Activated CD4-positive, alpha-beta T cell treated with anti-CD3 and anti-CD28 coated beads, Interleukin-2, amount 10 ng/mL, durations not matched to agents 7 days and 5 days (primary cell): Measurements from ENCODE around the gene TRMT44. TPM values are rescaled to one million over a fixed set of nuclear protein-coding genes. Genes with fewer than 3 reads are reported as not detected.

ENCODE experiments used
- CTCF ChIA-PET: fragments of 350-600 bp; sonication (Branson Sonifier 250); formaldehyde crosslinking; loops from one replicate; lab custom pipeline; 2021; ENCODE audit warnings: antibody characterized with exemption; lab: Charles Lee
- POLR2A ChIA-PET: fragments of 350-600 bp; sonication (Branson Sonifier 250); formaldehyde crosslinking; loops from one replicate; lab custom pipeline; 2021; ENCODE audit warnings: antibody characterized with exemption; lab: Charles Lee
- DNase-seq: peaks from one replicate; pipeline ENCODE4 v3.0.0-alpha.2; 2020
- H3K27ac Mint-ChIP-seq: one replicate; pipeline ENCODE4 v1.8.0; 2021; ENCODE audit warnings: mild to moderate bottlenecking, moderate library complexity, mixed read lengths
- H3K27me3 Mint-ChIP-seq: one replicate; pipeline ENCODE4 v1.8.0; 2021; ENCODE audit warnings: mixed read lengths
- H3K36me3 Mint-ChIP-seq: one replicate; pipeline ENCODE4 v1.8.0; 2021; ENCODE audit warnings: low read depth, mixed read lengths
- H3K4me1 Mint-ChIP-seq: one replicate; pipeline ENCODE4 v1.8.0; 2021; ENCODE audit warnings: mixed read lengths
- H3K4me3 Mint-ChIP-seq: one replicate; pipeline ENCODE4 v1.8.0; 2021; ENCODE audit warnings: mild to moderate bottlenecking, moderate library complexity, mixed read lengths
- H3K9me3 Mint-ChIP-seq: one replicate; pipeline ENCODE4 v1.8.0; 2021; ENCODE audit warnings: mixed read lengths
- total RNA-seq, 2 experiments: library from RNA; stranded (reverse); gene quantifications; one replicate each; pipeline ENCODE4 v1.2.3, GENCODE V29; 2021

TRMT44 gene
- total RNA-seq, 2 experiments from 2014 or later, result 17.5 to 21.4 TPM

DNA sequence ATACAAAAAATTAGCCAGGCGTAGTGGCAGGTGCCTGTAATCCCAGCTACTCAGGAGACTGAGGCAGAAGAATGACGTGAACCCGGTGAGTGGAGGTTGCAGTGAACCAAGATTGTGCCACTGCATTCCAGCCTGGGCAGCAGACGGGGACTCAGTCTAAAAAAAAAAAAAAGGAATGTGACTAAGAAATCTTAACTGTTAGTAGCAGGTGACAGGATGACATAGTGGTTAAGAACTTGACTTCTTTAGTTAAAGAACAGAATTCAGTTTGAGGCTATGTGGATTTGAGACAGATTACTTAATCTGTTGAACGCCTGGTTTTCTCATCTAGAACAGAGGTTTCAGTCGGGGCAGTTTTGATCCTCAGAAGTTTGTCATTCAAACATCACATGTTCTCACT, 3.2 kb downstream of the TRMT44 start:
- peaks cover 7% of the 10 kb centered on the region for H3K9me3 Mint-ChIP-seq
- no peaks in the 10 kb centered on the region for H3K27me3 Mint-ChIP-seq
- peaks cover 9% of the 10 kb centered on the region for H3K36me3 Mint-ChIP-seq
- peaks cover 53% of the 10 kb centered on the region for H3K4me1 Mint-ChIP-seq
- no peak overlapping the region for H3K4me3 Mint-ChIP-seq
- ChIA-PET CTCF (interaction anchor here (0.6 kb wide), 1 partner anchor 1632 kb away, joined by 3 read pairs; no protein-coding TSS in a partner anchor), POLR2A (no interaction called here)
- H3K27ac Mint-ChIP-seq, result no peak overlapping the region
- no peak for DNase-seq

DNA sequence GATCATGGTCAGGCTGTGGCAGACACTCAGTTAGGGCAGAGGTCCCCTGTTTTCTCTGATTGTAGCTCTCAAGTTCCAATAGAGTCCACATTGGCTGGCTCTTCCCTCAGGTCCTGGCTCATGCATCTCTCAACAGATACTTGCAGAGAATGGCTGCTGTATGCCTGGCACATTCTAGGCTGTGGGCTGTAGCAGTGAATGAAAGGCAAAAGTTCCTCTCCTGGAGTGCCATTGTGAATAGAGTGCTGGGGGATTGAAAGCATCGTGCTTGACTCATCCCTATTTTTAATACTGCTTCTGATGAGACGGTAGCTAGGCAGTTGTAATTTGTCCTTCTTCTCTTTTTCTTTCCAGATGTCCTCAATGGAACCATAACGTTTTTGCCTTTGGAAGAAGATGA, 5.5 kb downstream of the TRMT44 start:
- DNase-seq, result no peak
- H3K4me3 Mint-ChIP-seq, result no peak overlapping the region
- POLR2A ChIA-PET, result no interaction called here

DNA sequence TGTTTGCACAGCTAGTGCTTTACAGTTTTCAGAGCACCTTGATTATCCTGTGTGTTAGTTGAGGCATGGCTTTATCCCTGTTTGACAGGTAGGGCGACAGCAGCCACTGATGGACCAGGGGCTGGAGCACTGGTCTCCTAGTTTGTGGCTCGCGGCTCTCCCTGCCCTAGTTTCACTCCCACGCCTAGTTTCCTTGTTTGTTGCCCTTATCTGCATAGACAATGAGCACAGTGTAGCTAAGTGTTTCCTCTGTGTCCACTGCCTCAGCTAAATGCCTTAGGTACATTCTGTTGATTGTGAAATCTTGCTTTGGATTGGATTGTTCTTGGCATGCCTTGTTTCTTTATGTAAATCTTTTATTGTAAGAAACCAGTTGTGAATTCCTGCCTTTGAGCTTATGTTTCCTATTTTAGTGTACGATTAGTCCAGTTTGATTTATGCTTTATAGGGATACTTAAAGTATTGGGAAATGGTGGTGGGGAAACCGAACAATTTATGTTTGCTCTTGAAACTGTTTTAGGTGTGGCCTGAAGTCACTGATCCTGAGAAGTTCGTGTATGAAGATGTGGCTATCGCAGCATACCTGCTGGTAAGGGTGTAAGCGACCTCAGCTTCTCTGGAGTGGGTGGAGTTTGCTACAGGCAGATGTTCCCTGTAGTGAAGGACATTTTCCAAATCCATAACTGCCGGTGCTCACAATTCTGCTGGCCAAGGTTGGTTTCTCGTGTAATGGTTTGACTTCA, 11.0 kb downstream of the TRMT44 start:
- ChIA-PET CTCF (interaction anchor here (1.1 to 1.2 kb wide), 2 partner anchors 9 to 16 kb away, joined by 3 to 4 read pairs; no protein-coding TSS in a partner anchor), POLR2A (no interaction called here)
- DNase-seq, result no peak
- Mint-ChIP-seq H3K36me3 (peaks cover 16% of the 10 kb centered on the region), H3K27ac (no peak overlapping the region), H3K27me3 (no peaks in the 10 kb centered on the region), H3K4me1 (no peaks in the 10 kb centered on the region), H3K9me3 (no peaks in the 10 kb centered on the region), H3K4me3 (no peak overlapping the region)

More for the DNA sequence above, 5.5 kb downstream of the TRMT44 start:
- H3K9me3 Mint-ChIP-seq, result no peaks in the 10 kb centered on the region
- CTCF ChIA-PET, result no interaction called here
- H3K27me3 Mint-ChIP-seq, result no peaks in the 10 kb centered on the region
- peaks cover 4% of the 10 kb centered on the region for H3K36me3 Mint-ChIP-seq
- H3K4me1 Mint-ChIP-seq, result peaks cover 35% of the 10 kb centered on the region
- no peak overlapping the region for H3K27ac Mint-ChIP-seq

DNA sequence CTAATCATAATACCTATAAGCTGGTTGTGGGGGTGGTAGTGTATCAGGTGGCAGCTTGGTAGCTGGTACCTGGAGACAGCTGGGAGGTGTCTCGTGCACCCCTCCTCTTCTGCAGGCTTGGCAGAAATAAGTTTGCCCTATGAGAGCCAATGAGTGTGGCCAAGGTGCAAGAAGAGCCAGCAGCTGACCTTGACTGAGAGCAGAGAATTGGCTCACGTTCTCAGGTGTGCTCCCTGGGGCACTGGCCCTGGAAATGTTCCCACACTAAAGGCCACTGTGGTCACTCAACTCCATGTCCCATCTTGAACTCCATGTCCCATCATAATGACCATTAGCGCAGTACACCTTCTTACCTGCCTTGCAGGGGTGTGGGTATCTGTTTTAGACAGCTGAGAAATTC, 13.4 kb downstream of the TRMT44 start:
- no peaks in the 10 kb centered on the region for H3K9me3 Mint-ChIP-seq
- H3K27ac Mint-ChIP-seq, result no peak overlapping the region
- no peak overlapping the region for H3K4me3 Mint-ChIP-seq
- no peaks in the 10 kb centered on the region for H3K27me3 Mint-ChIP-seq
- no peak for DNase-seq
- peaks cover 18% of the 10 kb centered on the region for H3K36me3 Mint-ChIP-seq
- ChIA-PET POLR2A (no interaction called here), CTCF (interaction anchor here (1.0 kb wide), 1 partner anchor 187 kb away, joined by 8 read pairs; no protein-coding TSS in a partner anchor)
- H3K4me1 Mint-ChIP-seq, result no peaks in the 10 kb centered on the region

DNA sequence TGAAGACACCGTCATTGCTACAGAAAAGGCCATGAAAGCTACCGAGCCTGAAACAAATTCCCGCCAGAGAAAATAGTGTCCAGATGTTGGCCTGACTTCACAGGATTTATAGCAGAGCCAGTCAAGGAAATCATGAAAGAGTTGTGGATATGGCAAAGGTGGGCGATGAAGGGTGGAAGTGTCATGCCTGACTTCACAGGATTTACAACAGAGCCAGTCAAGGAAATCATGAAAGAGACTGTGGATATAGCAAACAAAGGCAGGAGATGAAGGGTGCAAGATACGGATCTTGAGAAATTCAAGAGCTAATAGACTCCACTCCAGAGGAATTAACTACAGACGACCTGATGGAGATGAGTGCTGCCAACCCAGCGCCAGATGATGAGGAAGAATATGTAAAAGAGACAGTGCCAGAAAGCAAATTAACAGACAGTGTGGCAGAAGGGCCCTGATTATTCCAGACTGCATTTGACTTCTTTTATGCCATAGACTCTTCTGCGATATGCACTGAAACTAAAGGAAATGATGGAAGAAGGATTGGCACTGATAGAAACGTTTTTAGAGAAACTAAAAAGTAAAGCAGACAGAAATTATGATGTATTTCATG, 17.2 kb downstream of the TRMT44 start:
- Mint-ChIP-seq H3K9me3 (no peaks in the 10 kb centered on the region), H3K27ac (no peak overlapping the region), H3K4me3 (no peak overlapping the region), H3K4me1 (no peaks in the 10 kb centered on the region), H3K27me3 (no peaks in the 10 kb centered on the region), H3K36me3 (peaks cover 10% of the 10 kb centered on the region)
- DNase-seq, result no peak
- ChIA-PET CTCF (no interaction called here), POLR2A (no interaction called here)

DNA sequence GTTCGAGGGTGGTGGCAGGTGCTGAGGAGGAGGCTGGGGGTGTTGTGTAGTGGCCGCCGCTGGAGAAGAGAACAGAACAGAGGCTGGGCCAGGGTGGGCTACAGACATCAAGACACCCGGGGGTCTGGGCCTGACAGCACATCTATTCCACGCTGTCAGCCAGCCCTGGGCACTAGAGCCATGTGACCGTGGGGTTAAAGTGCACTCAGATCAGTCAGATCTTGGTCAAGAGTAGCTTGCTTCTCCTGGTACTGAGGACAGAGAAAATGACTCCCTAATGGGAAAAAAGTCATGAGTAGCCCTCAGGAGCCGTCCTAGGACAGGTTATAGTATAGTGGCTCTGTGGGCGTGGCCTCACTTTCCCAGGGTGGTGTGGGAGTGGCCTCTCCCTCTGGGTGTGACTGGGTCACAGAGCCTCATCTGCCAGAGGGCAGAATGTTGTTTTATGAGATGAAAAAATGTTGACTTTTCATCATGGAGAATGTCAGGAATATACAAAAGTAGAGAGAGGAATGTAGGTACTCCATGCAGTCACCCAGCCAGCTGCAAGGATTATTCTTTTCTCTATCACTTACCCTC, 19.4 kb downstream of the TRMT44 start:
- H3K27me3 Mint-ChIP-seq, result no peaks in the 10 kb centered on the region
- no peaks in the 10 kb centered on the region for H3K9me3 Mint-ChIP-seq
- H3K27ac Mint-ChIP-seq, result no peak overlapping the region
- DNase-seq, result no peak
- peaks cover 6% of the 10 kb centered on the region for H3K36me3 Mint-ChIP-seq
- H3K4me1 Mint-ChIP-seq, result no peaks in the 10 kb centered on the region
- ChIA-PET POLR2A (no interaction called here), CTCF (no interaction called here)
- H3K4me3 Mint-ChIP-seq, result no peak overlapping the region

DNA sequence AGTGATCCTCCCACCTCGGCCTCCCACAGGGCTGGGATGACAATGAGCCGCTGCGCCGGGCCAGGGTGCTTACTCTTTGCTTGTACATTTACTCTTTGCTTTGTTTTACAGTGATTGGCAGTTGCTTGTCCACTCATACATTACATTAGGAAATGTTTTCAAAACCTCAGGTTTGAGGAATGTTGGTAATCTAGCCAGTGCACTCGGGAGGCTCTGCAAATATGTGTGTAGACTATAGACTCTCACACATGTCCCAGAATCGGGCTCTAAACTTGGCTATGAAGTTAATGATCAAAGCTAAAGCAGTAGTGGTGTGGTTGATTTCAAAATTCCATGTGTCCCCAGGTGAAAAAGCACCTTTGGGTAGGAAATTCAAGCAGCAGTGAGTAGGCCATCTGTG, 20.5 kb downstream of the TRMT44 start:
- DNase-seq, result no peak
- no peak overlapping the region for H3K4me3 Mint-ChIP-seq
- H3K27ac Mint-ChIP-seq, result no peak overlapping the region
- ChIA-PET POLR2A (no interaction called here), CTCF (interaction anchor here (0.6 kb wide), 1 partner anchor 509 kb away, joined by 4 read pairs; no protein-coding TSS in a partner anchor)
- no peaks in the 10 kb centered on the region for H3K9me3 Mint-ChIP-seq
- H3K36me3 Mint-ChIP-seq, result peaks cover 6% of the 10 kb centered on the region
- H3K4me1 Mint-ChIP-seq, result no peaks in the 10 kb centered on the region
- H3K27me3 Mint-ChIP-seq, result no peaks in the 10 kb centered on the region

DNA sequence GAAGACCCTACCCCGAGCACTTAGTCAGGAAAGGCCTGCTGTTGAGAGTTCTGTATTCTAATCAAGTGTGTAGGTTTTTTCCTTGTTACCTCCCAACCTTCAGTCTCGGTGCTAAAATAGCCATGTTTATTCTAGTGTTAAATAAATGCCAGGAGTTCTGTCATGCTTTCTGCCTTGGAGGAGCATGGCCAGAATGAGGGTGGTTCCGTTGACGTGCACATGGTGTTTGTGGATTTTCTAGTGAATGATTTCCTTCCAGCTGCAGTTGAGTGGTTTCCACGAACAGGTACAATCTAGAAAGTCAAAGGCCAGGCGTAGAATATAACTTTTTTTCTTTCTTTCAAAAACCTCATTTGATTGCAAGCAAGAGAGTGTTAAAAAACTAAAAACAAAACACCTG, 21.0 kb downstream of the TRMT44 start:
- peaks cover 6% of the 10 kb centered on the region for H3K36me3 Mint-ChIP-seq
- no peak for DNase-seq
- no peaks in the 10 kb centered on the region for H3K27me3 Mint-ChIP-seq
- no peaks in the 10 kb centered on the region for H3K9me3 Mint-ChIP-seq
- H3K27ac Mint-ChIP-seq, result no peak overlapping the region
- no peak overlapping the region for H3K4me3 Mint-ChIP-seq
- ChIA-PET CTCF (interaction anchor here (0.6 kb wide), 1 partner anchor 509 kb away, joined by 4 read pairs; no protein-coding TSS in a partner anchor), POLR2A (no interaction called here)
- H3K4me1 Mint-ChIP-seq, result no peaks in the 10 kb centered on the region

DNA sequence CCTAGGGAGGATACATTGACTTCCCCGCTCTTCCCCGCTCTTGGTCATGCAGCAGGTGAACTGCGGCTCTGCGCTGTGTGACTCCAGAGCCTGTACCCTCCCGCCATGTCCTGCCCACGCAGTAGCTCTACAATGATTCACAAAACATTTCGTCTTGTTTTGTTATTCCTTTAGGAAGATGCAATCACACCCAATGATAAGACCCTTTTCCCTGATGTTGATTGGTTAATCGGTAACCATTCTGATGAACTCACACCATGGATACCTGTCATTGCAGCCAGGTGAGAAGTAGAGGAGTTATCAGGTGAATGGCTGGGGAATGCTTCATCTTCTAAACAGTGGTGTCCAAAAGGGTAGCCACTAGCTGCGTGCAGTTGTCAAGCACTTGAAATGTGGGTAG, 23.2 kb downstream of the TRMT44 start:
- no peak overlapping the region for H3K27ac Mint-ChIP-seq
- H3K9me3 Mint-ChIP-seq, result no peaks in the 10 kb centered on the region
- no peaks in the 10 kb centered on the region for H3K4me1 Mint-ChIP-seq
- ChIA-PET POLR2A (no interaction called here), CTCF (no interaction called here)
- no peaks in the 10 kb centered on the region for H3K27me3 Mint-ChIP-seq
- no peak overlapping the region for H3K4me3 Mint-ChIP-seq
- peaks cover 3% of the 10 kb centered on the region for H3K36me3 Mint-ChIP-seq
- no peak for DNase-seq

DNA sequence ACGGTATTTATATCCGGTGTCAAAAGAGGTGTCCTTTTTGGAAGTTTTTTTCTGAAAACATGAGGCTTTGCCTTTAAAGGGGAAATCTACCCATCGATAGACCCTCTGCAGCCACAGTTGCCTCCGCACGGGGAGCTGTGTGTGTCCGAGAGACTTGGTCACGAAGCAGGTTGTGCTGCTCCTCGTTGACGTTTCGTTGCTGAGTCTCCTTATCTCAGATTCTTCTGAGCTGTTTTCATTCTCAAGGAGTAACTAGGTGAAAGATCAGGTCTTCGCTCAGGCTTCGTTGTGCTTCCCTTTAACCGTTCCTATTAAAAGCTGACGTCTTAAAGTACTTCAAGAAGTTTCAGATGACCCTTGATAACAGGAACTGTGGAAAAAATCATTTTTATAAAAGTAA, 23.8 kb downstream of the TRMT44 start:
- no peaks in the 10 kb centered on the region for H3K27me3 Mint-ChIP-seq
- no peaks in the 10 kb centered on the region for H3K4me1 Mint-ChIP-seq
- H3K27ac Mint-ChIP-seq, result no peak overlapping the region
- DNase-seq, result no peak
- H3K9me3 Mint-ChIP-seq, result no peaks in the 10 kb centered on the region
- H3K36me3 Mint-ChIP-seq, result peaks cover 6% of the 10 kb centered on the region
- no peak overlapping the region for H3K4me3 Mint-ChIP-seq
- POLR2A ChIA-PET, result no interaction called here
- CTCF ChIA-PET, result no interaction called here

DNA sequence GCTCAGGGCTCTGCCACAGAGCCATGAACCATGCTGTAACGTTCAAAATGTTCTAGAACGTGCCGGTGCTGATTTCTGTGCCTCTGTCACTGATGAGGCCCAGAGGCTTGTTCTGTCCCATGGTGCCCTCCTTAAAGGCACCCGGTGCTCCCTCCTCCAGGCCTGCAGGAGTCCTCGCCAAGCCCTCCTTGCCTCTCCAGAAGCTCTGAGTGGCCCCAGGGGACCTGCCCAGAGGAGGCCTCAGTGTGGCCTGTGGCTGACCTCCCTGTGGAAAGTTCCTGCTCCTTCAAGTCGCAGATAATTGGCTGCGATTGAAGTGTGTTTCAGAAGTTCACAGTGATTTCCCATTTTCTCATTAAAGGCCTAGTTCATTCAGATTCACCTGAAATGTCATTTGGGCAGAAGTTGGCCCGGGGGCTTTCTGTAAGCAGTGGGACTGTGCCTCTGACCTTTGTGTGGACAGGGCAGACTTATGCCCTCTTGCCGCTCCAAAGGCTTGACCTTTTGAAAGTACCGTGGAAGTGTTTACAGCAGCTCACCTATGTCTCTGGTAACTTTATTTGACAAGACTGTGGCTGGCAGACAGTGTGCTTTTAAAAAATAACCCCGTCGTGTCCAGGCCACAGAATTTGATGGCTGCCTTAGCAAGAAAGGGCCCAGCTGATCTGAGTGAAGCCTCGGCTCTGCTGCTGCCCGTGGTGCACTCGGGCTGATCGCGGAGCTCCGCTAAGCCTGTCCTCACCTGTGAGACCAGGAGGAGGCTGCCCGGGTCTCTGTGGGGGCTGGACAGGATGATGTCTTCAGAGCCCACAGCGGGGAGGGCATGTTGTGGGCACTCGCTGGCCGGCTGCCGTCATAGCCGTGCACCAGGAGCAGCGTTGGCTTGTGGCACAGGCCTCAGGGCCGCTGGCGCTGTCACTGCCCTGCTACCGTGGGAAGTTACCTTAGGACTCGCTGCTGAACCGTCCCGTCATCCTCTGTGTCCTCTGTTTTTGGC, 25.3 kb downstream of the TRMT44 start:
- Mint-ChIP-seq H3K4me3 (no peak overlapping the region), H3K9me3 (no peaks in the 10 kb centered on the region), H3K27me3 (no peaks in the 10 kb centered on the region), H3K27ac (no peak overlapping the region), H3K4me1 (no peaks in the 10 kb centered on the region), H3K36me3 (peaks cover 3% of the 10 kb centered on the region)
- ChIA-PET POLR2A (no interaction called here), CTCF (no interaction called here)
- no peak for DNase-seq

DNA sequence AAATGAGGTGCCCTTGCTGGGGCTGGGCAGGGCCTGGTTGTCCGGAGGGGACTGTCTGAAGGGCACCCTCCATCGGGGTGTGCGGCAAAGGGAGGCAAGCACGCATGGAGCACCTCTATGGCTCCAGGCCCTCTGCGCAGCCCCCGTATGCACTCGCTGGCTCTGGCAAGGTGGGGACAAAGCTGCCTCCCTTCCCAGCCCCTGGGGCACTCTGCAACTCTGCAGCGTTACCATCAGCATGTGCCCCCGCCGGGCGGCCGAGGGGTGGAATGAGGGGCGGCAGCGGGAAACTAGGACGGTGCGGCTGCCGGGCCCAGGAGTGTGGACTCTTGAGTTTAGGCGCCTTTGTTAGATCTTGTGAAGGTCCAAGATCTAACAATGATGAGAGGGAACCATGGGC, 26.4 kb downstream of the TRMT44 start:
- peaks cover 3% of the 10 kb centered on the region for H3K36me3 Mint-ChIP-seq
- CTCF ChIA-PET, result no interaction called here
- POLR2A ChIA-PET, result no interaction called here
- DNase-seq, result no peak
- H3K4me3 Mint-ChIP-seq, result no peak overlapping the region
- no peak overlapping the region for H3K27ac Mint-ChIP-seq
- no peaks in the 10 kb centered on the region for H3K4me1 Mint-ChIP-seq
- H3K9me3 Mint-ChIP-seq, result no peaks in the 10 kb centered on the region
- H3K27me3 Mint-ChIP-seq, result no peaks in the 10 kb centered on the region
